ENCODE results near the gene C14orf93. TPM values are rescaled to one million over a fixed set of nuclear protein-coding genes. Genes with fewer than 3 reads are reported as not detected.

C14orf93 gene
- polyA plus RNA-seq, 1 donor from 2014 or later: 4.7 TPM

DNA sequence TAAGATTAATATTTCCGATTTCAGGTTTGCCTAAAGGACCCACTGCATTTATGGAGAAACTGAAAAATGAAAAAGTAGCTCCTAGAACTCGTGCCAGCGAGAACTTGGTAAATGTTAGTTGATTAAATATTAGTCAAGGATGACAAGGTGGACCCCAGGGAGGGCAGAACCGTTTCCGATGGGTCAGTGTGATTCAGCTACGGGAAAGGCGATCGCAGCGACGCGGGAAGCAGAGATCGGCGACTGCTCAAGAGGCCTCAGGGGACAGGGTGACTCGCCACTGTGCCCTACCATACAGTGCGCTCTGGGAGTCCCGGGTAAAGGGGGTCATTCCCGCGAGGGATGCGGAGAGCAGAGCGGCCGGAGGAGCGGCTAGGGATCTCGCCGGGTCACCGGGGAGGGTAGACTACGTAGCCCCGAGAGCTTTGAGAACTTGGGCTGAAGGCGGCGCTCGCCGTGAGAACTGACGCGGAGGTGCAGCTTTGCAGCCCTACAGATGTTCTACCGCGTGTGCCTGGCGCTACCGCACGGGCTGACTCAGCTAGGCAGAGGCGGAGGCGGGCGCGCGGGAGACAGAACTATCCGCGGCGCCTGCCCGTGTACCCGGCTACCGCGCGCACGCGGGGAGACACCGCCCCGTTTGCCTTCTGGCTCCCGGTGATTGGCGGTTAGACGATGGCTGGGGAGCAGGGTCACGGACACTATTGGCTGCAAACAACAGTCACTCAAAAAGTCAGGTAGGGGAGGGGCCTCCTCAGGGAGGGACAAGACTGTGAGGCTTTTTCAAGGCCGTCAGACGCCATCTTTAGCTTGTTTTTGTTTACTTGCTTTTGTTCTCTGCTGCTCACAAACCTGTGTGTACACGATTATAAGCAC lies 3.2 kb downstream of the C14orf93 start:
- peaks cover 6% of the 10 kb centered on the region for H3K79me2 ChIP-seq (replicated peaks; ENCODE audit: insufficient read depth, low read length)
- H3K36me3 ChIP-seq (ENCODE audit: insufficient read depth, low read length): no peaks in the 10 kb centered on the region

DNA sequence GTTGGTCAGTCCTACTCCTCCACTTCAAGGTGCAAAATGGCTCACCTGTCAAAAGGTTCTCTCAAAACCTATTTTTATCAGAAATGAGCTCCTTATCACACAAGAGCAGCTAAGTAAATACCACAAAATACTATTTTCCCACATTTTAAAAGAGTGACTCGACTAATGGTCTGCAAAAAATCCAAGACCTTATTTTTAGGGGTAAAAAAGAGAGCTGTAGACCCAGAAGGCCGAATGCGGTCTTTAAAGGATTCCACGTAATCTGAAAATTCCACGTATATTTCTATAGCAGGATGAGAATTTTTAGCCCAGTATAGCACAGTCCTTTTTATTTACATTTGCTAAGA lies 3.8 kb downstream of the C14orf93 start:
- Histone ChIP-seq H4K20me1 (ENCODE audit: insufficient read depth) (no peaks in the 10 kb centered on the region), H3F3A (ENCODE audit: insufficient read depth, low read length, poor library complexity, severe bottlenecking) (peaks cover 4% of the 10 kb centered on the region), H3K9me3 (ENCODE audit: low read length) (no peaks in the 10 kb centered on the region), H3K9me2 (ENCODE audit: insufficient read depth, low read length) (no peaks in the 10 kb centered on the region), H2AFZ (ENCODE audit: low read depth, low read length) (no peak overlapping the region), H3K27me3 (ENCODE audit: insufficient read depth, low read depth, low read length) (no peaks in the 10 kb centered on the region), H3K36me3 (ENCODE audit: insufficient read depth, low read length) (no peaks in the 10 kb centered on the region), H3K27ac (ENCODE audit: low read length) (peak overlapping the region; percentile 96), H3K79me2 (replicated peaks; ENCODE audit: insufficient read depth, low read length) (peaks cover 6% of the 10 kb centered on the region), H3K4me2 (ENCODE audit: low read length) (peak overlapping the region; percentile 93), H3K9ac (ENCODE audit: low read length) (peak overlapping the region; percentile 85), H3K4me3 (ENCODE audit: low read length) (peak overlapping the region; percentile 87)
- TF ChIP-seq EP300 (conservative IDR thresholded peaks at IDR 0.05; ENCODE audit: poor library complexity, severe bottlenecking) (no peak), RAD21 (conservative IDR thresholded peaks at IDR 0.05) (no peak), POLR2AphosphoS5 (IDR thresholded peaks at IDR 0.05) (no peak), TAF1 (IDR thresholded peaks at IDR 0.05; ENCODE audit: low read depth) (no peak), SMC3 (conservative IDR thresholded peaks at IDR 0.05; ENCODE audit: poor library complexity) (no peak), EZH2 (IDR thresholded peaks at IDR 0.05; ENCODE audit: borderline replicate concordance, insufficient read depth, low read length, poor library complexity, severe bottlenecking) (no peak), MXI1 (conservative IDR thresholded peaks at IDR 0.05; ENCODE audit: poor library complexity, severe bottlenecking) (no peak)
- TF ChIP-seq, protein P1, sequence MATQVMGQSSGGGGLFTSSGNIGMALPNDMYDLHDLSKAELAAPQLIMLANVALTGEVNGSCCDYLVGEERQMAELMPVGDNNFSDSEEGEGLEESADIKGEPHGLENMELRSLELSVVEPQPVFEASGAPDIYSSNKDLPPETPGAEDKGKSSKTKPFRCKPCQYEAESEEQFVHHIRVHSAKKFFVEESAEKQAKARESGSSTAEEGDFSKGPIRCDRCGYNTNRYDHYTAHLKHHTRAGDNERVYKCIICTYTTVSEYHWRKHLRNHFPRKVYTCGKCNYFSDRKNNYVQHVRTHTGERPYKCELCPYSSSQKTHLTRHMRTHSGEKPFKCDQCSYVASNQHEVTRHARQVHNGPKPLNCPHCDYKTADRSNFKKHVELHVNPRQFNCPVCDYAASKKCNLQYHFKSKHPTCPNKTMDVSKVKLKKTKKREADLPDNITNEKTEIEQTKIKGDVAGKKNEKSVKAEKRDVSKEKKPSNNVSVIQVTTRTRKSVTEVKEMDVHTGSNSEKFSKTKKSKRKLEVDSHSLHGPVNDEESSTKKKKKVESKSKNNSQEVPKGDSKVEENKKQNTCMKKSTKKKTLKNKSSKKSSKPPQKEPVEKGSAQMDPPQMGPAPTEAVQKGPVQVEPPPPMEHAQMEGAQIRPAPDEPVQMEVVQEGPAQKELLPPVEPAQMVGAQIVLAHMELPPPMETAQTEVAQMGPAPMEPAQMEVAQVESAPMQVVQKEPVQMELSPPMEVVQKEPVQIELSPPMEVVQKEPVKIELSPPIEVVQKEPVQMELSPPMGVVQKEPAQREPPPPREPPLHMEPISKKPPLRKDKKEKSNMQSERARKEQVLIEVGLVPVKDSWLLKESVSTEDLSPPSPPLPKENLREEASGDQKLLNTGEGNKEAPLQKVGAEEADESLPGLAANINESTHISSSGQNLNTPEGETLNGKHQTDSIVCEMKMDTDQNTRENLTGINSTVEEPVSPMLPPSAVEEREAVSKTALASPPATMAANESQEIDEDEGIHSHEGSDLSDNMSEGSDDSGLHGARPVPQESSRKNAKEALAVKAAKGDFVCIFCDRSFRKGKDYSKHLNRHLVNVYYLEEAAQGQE (IDR thresholded peaks at IDR 0.05; ENCODE audit: borderline replicate concordance): no peak
- TF ChIP-seq, protein P2, sequence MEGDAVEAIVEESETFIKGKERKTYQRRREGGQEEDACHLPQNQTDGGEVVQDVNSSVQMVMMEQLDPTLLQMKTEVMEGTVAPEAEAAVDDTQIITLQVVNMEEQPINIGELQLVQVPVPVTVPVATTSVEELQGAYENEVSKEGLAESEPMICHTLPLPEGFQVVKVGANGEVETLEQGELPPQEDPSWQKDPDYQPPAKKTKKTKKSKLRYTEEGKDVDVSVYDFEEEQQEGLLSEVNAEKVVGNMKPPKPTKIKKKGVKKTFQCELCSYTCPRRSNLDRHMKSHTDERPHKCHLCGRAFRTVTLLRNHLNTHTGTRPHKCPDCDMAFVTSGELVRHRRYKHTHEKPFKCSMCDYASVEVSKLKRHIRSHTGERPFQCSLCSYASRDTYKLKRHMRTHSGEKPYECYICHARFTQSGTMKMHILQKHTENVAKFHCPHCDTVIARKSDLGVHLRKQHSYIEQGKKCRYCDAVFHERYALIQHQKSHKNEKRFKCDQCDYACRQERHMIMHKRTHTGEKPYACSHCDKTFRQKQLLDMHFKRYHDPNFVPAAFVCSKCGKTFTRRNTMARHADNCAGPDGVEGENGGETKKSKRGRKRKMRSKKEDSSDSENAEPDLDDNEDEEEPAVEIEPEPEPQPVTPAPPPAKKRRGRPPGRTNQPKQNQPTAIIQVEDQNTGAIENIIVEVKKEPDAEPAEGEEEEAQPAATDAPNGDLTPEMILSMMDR (IDR thresholded peaks at IDR 0.05; ENCODE audit: poor library complexity, severe bottlenecking): no peak

More for the DNA sequence above, 3.2 kb downstream of the C14orf93 start:
- H3K9ac ChIP-seq (ENCODE audit: low read length): peak overlapping the region; percentile 85
- H4K20me1 ChIP-seq (ENCODE audit: insufficient read depth): no peaks in the 10 kb centered on the region
- H3K27me3 ChIP-seq (ENCODE audit: insufficient read depth, low read depth, low read length): no peaks in the 10 kb centered on the region
- no peaks in the 10 kb centered on the region for H3K9me3 ChIP-seq (ENCODE audit: low read length)
- peak overlapping the region; percentile 96 for H3K27ac ChIP-seq (ENCODE audit: low read length)
- H2AFZ ChIP-seq (ENCODE audit: low read depth, low read length): peak overlapping the region; percentile 75
- H3F3A ChIP-seq (ENCODE audit: insufficient read depth, low read length, poor library complexity, severe bottlenecking): peaks cover 4% of the 10 kb centered on the region
- TF ChIP-seq, protein P1 (IDR thresholded peaks at IDR 0.05; ENCODE audit: borderline replicate concordance): peak; percentile 91
- TF ChIP-seq EP300 (conservative IDR thresholded peaks at IDR 0.05; ENCODE audit: poor library complexity, severe bottlenecking): peak; percentile 72
- no peak for TF ChIP-seq RAD21 (conservative IDR thresholded peaks at IDR 0.05)
- TF ChIP-seq POLR2AphosphoS5 (IDR thresholded peaks at IDR 0.05): peak; percentile 92
- TF ChIP-seq TAF1 (IDR thresholded peaks at IDR 0.05; ENCODE audit: low read depth): peak; percentile 80
- peak; percentile 87 for TF ChIP-seq MXI1 (conservative IDR thresholded peaks at IDR 0.05; ENCODE audit: poor library complexity, severe bottlenecking)
- no peak for TF ChIP-seq EZH2 (IDR thresholded peaks at IDR 0.05; ENCODE audit: borderline replicate concordance, insufficient read depth, low read length, poor library complexity, severe bottlenecking)
- TF ChIP-seq, protein P2 (IDR thresholded peaks at IDR 0.05; ENCODE audit: poor library complexity, severe bottlenecking): peak; percentile 67
- peak; percentile 53 for TF ChIP-seq SMC3 (conservative IDR thresholded peaks at IDR 0.05; ENCODE audit: poor library complexity)
- H3K4me2 ChIP-seq (ENCODE audit: low read length): peak overlapping the region; percentile 93
- H3K4me3 ChIP-seq (ENCODE audit: low read length): peak overlapping the region; percentile 87
- H3K9me2 ChIP-seq (ENCODE audit: insufficient read depth, low read length): no peaks in the 10 kb centered on the region

Data from neural cell (in vitro differentiated cells).